Activated CD4-positive, alpha-beta T cell treated with anti-CD3 and anti-CD28 coated beads, Interleukin-2, amount 10 ng/mL, durations not matched to agents 7 days and 5 days (primary cell): ENCODE results near the gene CYTIP. TPM values are rescaled to one million over a fixed set of nuclear protein-coding genes. Genes with fewer than 3 reads are reported as not detected.

Experiments used
- CTCF ChIA-PET: fragments of 350-600 bp; sonication (Branson Sonifier 250); formaldehyde crosslinking; loops from one replicate; lab custom pipeline; 2021; ENCODE audit warnings: antibody characterized with exemption; lab: Charles Lee
- POLR2A ChIA-PET: fragments of 350-600 bp; sonication (Branson Sonifier 250); formaldehyde crosslinking; loops from one replicate; lab custom pipeline; 2021; ENCODE audit warnings: antibody characterized with exemption; lab: Charles Lee
- DNase-seq: peaks from one replicate; pipeline ENCODE4 v3.0.0-alpha.2; 2020
- H3K27ac Mint-ChIP-seq: one replicate; pipeline ENCODE4 v1.8.0; 2021; ENCODE audit warnings: mild to moderate bottlenecking, moderate library complexity, mixed read lengths
- H3K27me3 Mint-ChIP-seq: one replicate; pipeline ENCODE4 v1.8.0; 2021; ENCODE audit warnings: mixed read lengths
- H3K36me3 Mint-ChIP-seq: one replicate; pipeline ENCODE4 v1.8.0; 2021; ENCODE audit warnings: low read depth, mixed read lengths
- H3K4me1 Mint-ChIP-seq: one replicate; pipeline ENCODE4 v1.8.0; 2021; ENCODE audit warnings: mixed read lengths
- H3K4me3 Mint-ChIP-seq: one replicate; pipeline ENCODE4 v1.8.0; 2021; ENCODE audit warnings: mild to moderate bottlenecking, moderate library complexity, mixed read lengths
- H3K9me3 Mint-ChIP-seq: one replicate; pipeline ENCODE4 v1.8.0; 2021; ENCODE audit warnings: mixed read lengths
- total RNA-seq, 2 experiments: library from RNA; stranded (reverse); gene quantifications; one replicate each; pipeline ENCODE4 v1.2.3, GENCODE V29; 2021

Gene CYTIP
- total RNA-seq, 2 experiments from 2014 or later = 234 to 279 TPM

- Mint-ChIP-seq H3K9me3 (peaks cover 11% of the 10 kb centered on the region), H3K36me3 (peaks cover 36% of the 10 kb centered on the region), H3K27ac (peak overlapping the region; percentile 90), H3K27me3 (no peaks in the 10 kb centered on the region), H3K4me1 (peaks cover 90% of the 10 kb centered on the region), H3K4me3 (peak overlapping the region; percentile 13)
- DNase-seq = no peak
- CTCF ChIA-PET = interaction anchor here (0.6 to 1.6 kb wide), 9 partner anchors 9 to 248 kb away, joined by 3 to 9 read pairs (median 3); no protein-coding TSS in a partner anchor
- POLR2A ChIA-PET = interaction anchor here (0.7 to 1.9 kb wide), 8 partner anchors 10 to 152 kb away, joined by 3 to 20 read pairs (median 4); partner anchors contain the start of gene CYTIP
These were observed 33.2 kb upstream of the CYTIP start for GRCh38 chr2:157476953-157477709.

DNA sequence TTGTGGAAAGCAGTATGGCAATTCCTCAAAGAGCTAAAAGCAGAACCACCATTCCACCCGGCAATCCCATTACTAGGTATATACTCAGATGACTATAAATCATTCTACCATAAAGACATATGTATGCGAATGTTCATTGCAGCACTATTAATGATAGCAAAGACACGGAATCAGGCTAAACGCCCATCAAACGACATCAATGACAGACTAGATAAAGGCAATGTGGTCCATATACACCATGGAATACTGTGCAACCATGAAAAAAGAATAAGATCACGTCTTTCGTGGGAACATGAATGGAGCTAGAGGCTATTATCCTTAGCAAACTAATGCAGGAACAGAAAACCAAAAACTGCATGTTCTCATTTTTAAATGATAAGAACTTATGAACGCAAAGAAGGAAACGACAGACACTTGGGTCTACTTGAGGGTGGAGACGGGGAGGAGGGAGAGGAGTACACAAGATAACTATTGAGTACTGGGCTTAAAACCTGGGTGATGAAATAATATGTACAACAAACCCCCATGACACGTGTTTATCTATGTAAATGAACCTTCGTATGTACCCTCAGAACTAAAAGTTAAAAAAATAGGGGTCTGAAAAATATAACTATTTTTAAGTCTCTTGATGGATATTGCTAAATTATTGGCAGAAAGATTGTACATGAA lies 32.0 kb upstream of the CYTIP start:
- Mint-ChIP-seq H3K4me1 (peaks cover 88% of the 10 kb centered on the region), H3K27me3 (no peaks in the 10 kb centered on the region), H3K9me3 (peaks cover 11% of the 10 kb centered on the region), H3K36me3 (peaks cover 30% of the 10 kb centered on the region), H3K27ac (peak overlapping the region; percentile 90), H3K4me3 (no peak overlapping the region)
- ChIA-PET POLR2A (no interaction called here), CTCF (interaction anchor here (1.5 to 1.6 kb wide), 2 partner anchors 20 to 28 kb away, joined by 3 to 4 read pairs; no protein-coding TSS in a partner anchor)
- DNase-seq = no peak

- H3K9me3 Mint-ChIP-seq = peaks cover 8% of the 10 kb centered on the region
- POLR2A ChIA-PET = interaction anchor here (1.2 kb wide), 1 partner anchor 33 kb away, joined by 4 read pairs; no protein-coding TSS in a partner anchor
- no peak for DNase-seq
These were observed 29.7 kb upstream of the CYTIP start for GRCh38 chr2:157473581-157473980.

DNA sequence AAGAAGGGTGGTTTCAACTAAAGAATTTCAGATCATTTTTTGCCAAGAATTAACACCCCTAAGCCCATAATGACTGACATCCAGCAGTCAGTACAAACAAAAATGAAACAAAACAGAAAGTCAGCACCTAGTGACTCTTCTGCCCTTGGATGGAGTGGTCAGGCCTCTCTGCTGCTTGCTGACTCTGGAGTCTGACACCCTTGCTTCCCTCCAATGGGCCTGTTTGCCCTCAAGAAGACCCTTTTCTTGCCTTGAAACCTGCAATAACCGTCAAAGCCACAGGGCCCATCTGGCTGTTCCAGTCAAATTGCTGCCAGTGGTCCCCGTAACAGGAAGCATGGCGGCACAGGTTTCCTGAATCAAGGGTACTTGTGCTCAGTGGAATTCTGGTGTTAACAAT lies 27.2 kb upstream of the CYTIP start:
- peak overlapping the region; percentile 17 for H3K4me3 Mint-ChIP-seq
- peak overlapping the region; percentile 98 for H3K27ac Mint-ChIP-seq
- H3K36me3 Mint-ChIP-seq = peaks cover 35% of the 10 kb centered on the region
- ChIA-PET POLR2A (no interaction called here), CTCF (interaction anchor here (1.6 to 2.8 kb wide), 2 partner anchors 9 to 15 kb away, joined by 8 to 10 read pairs; no protein-coding TSS in a partner anchor)
- H3K27me3 Mint-ChIP-seq = no peaks in the 10 kb centered on the region
- H3K4me1 Mint-ChIP-seq = peaks cover 90% of the 10 kb centered on the region
- peaks cover 14% of the 10 kb centered on the region for H3K9me3 Mint-ChIP-seq
- peak; percentile 32 for DNase-seq

More at GRCh38 chr2:157473581-157473980, 29.7 kb upstream of the CYTIP start:
- CTCF ChIA-PET = interaction anchor here (0.9 to 1.3 kb wide), 7 partner anchors 9 to 146 kb away, joined by 3 to 4 read pairs (median 3); no protein-coding TSS in a partner anchor
- H3K4me3 Mint-ChIP-seq = no peak overlapping the region
- H3K36me3 Mint-ChIP-seq = peaks cover 20% of the 10 kb centered on the region
- H3K4me1 Mint-ChIP-seq = peaks cover 88% of the 10 kb centered on the region
- no peaks in the 10 kb centered on the region for H3K27me3 Mint-ChIP-seq
- H3K27ac Mint-ChIP-seq = peak overlapping the region; percentile 21

DNA sequence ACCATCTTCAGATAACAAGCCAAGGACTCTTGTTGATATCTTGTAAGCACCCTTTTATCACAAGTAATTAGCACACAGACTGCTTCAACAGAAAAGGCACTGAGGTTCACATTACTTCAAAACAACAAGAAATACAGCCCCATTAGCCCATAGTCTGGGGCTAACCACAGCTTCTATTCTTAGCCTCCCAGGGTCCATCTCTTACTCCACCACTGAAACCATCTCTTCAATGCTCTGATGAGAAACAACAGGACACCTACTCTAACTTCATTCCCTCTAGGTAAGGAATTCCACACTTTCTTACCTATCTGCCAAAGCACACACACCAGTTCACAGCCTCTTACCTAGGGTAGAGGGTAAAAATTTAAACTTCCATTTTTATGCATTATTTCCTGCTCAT lies 26.4 kb upstream of the CYTIP start:
- DNase-seq = no peak
- POLR2A ChIA-PET = interaction anchor here (1.2 to 2.6 kb wide), 2 partner anchors 27 to 31 kb away, joined by 6 to 13 read pairs; partner anchors contain the start of gene CYTIP
- H3K4me1 Mint-ChIP-seq = peaks cover 90% of the 10 kb centered on the region
- CTCF ChIA-PET = interaction anchor here (1.1 to 2.8 kb wide), 4 partner anchors 9 to 142 kb away, joined by 3 to 10 read pairs (median 6); no protein-coding TSS in a partner anchor
- peaks cover 9% of the 10 kb centered on the region for H3K9me3 Mint-ChIP-seq
- H3K27ac Mint-ChIP-seq = peak overlapping the region; percentile 98
- H3K36me3 Mint-ChIP-seq = peaks cover 36% of the 10 kb centered on the region
- H3K4me3 Mint-ChIP-seq = peak overlapping the region; percentile 76
- no peaks in the 10 kb centered on the region for H3K27me3 Mint-ChIP-seq

GRCh38 chr2:157469726-157470125 lies 25.8 kb upstream of the CYTIP start:
- Mint-ChIP-seq H3K36me3 (peaks cover 36% of the 10 kb centered on the region), H3K4me3 (peak overlapping the region; percentile 76), H3K9me3 (peaks cover 9% of the 10 kb centered on the region), H3K4me1 (peaks cover 94% of the 10 kb centered on the region), H3K27me3 (no peaks in the 10 kb centered on the region), H3K27ac (peak overlapping the region; percentile 98)
- ChIA-PET CTCF (interaction anchor here (1.1 to 2.8 kb wide), 4 partner anchors 9 to 142 kb away, joined by 3 to 10 read pairs (median 6); no protein-coding TSS in a partner anchor), POLR2A (interaction anchor here (1.2 to 2.6 kb wide), 4 partner anchors 26 to 35 kb away, joined by 3 to 13 read pairs (median 4); partner anchors contain the start of gene CYTIP)
- no peak for DNase-seq

- peaks cover 9% of the 10 kb centered on the region for H3K9me3 Mint-ChIP-seq
- peak overlapping the region; percentile 76 for H3K4me3 Mint-ChIP-seq
- peaks cover 94% of the 10 kb centered on the region for H3K4me1 Mint-ChIP-seq
- H3K36me3 Mint-ChIP-seq = peaks cover 36% of the 10 kb centered on the region
- H3K27me3 Mint-ChIP-seq = no peaks in the 10 kb centered on the region
- ChIA-PET POLR2A (interaction anchor here (1.1 to 2.6 kb wide), 5 partner anchors 25 to 35 kb away, joined by 3 to 13 read pairs (median 6); partner anchors contain the start of gene CYTIP), CTCF (interaction anchor here (0.6 to 2.8 kb wide), 5 partner anchors 8 to 141 kb away, joined by 3 to 8 read pairs (median 4); no protein-coding TSS in a partner anchor)
- peak; percentile 52 for DNase-seq
- peak overlapping the region; percentile 98 for H3K27ac Mint-ChIP-seq
These were observed 25.2 kb upstream of the CYTIP start for GRCh38 chr2:157468931-157469708.

DNA sequence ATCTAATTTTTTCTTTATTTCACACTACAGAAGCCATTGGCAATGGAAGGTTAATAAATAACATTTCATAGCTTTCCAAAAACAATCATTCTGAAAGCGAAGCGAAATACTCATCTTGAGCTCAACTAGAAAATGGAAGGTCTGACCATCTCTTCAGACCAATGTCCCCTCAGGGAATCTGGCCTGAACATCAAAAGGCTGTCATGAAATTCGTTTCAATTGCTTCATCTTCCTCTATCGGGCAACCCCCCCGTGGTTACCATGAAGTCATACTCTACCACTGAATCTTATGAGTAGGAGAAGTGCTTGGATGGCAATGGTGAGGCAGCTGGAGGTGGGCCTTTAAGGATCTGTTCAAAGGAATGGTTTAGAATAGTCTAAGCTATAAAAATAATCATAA lies 22.9 kb upstream of the CYTIP start:
- no peak for DNase-seq
- Mint-ChIP-seq H3K4me3 (no peak overlapping the region), H3K9me3 (peaks cover 9% of the 10 kb centered on the region), H3K27me3 (no peaks in the 10 kb centered on the region), H3K36me3 (peaks cover 27% of the 10 kb centered on the region), H3K4me1 (peaks cover 96% of the 10 kb centered on the region), H3K27ac (peak overlapping the region; percentile 98)
- POLR2A ChIA-PET = interaction anchor here (1.0 kb wide), 1 partner anchor 10 kb away, joined by 3 read pairs; no protein-coding TSS in a partner anchor
- CTCF ChIA-PET = interaction anchor here (0.7 to 4.6 kb wide), 16 partner anchors 9 to 139 kb away, joined by 3 to 19 read pairs (median 5); partner anchors contain the start of gene CYTIP

GRCh38 chr2:157465554-157465953 lies 21.7 kb upstream of the CYTIP start:
- no peaks in the 10 kb centered on the region for H3K27me3 Mint-ChIP-seq
- peak overlapping the region; percentile 86 for H3K27ac Mint-ChIP-seq
- ChIA-PET POLR2A (interaction anchor here (0.9 kb wide), 1 partner anchor 12 kb away, joined by 4 read pairs; no protein-coding TSS in a partner anchor), CTCF (interaction anchor here (0.5 to 4.6 kb wide), 7 partner anchors 8 to 138 kb away, joined by 3 to 19 read pairs (median 6); no protein-coding TSS in a partner anchor)
- no peak for DNase-seq
- H3K4me3 Mint-ChIP-seq = no peak overlapping the region
- H3K9me3 Mint-ChIP-seq = peaks cover 9% of the 10 kb centered on the region
- H3K36me3 Mint-ChIP-seq = peaks cover 27% of the 10 kb centered on the region
- H3K4me1 Mint-ChIP-seq = peaks cover 98% of the 10 kb centered on the region

GRCh38 chr2:157463002-157463401 lies 19.1 kb upstream of the CYTIP start:
- H3K27ac Mint-ChIP-seq = peak overlapping the region; percentile 86
- ChIA-PET CTCF (interaction anchor here (0.8 to 1.6 kb wide), 2 partner anchors 9 to 24 kb away, joined by 5 read pairs; no protein-coding TSS in a partner anchor), POLR2A (no interaction called here)
- no peak for DNase-seq
- H3K36me3 Mint-ChIP-seq = peaks cover 25% of the 10 kb centered on the region
- peaks cover 96% of the 10 kb centered on the region for H3K4me1 Mint-ChIP-seq
- H3K9me3 Mint-ChIP-seq = peaks cover 9% of the 10 kb centered on the region
- H3K27me3 Mint-ChIP-seq = no peaks in the 10 kb centered on the region
- H3K4me3 Mint-ChIP-seq = no peak overlapping the region

DNA sequence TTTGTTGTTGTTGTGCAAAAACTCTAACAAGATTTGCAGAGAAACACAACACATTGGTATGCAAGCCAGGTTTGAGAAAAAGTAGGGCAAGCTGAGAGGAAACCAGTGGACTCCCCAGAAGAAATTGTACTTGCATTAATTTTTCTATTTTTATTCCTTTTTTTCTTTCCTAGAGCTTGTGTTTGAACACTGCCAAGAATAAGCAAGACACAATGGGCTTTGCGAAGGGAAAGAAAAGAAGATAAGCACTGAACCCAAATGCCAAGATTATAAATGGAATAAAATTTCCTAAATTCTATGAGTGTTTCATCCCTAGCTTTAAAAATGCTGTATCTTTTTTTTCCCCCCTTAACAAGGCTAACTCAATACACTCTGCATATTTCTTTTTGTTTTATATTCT lies 17.0 kb upstream of the CYTIP start:
- H3K36me3 Mint-ChIP-seq = peaks cover 14% of the 10 kb centered on the region

More for the DNA sequence above, 17.0 kb upstream of the CYTIP start:
- H3K9me3 Mint-ChIP-seq = peaks cover 5% of the 10 kb centered on the region
- ChIA-PET CTCF (interaction anchor here (0.7 to 6.7 kb wide), 7 partner anchors 9 to 134 kb away, joined by 3 to 37 read pairs (median 3); no protein-coding TSS in a partner anchor), POLR2A (interaction anchor here (0.6 to 1.7 kb wide), 2 partner anchors 17 to 23 kb away, joined by 4 to 6 read pairs; partner anchors contain the start of gene CYTIP)
- H3K4me3 Mint-ChIP-seq = no peak overlapping the region
- DNase-seq = no peak
- H3K27me3 Mint-ChIP-seq = no peaks in the 10 kb centered on the region
- peaks cover 94% of the 10 kb centered on the region for H3K4me1 Mint-ChIP-seq
- peak overlapping the region; percentile 65 for H3K27ac Mint-ChIP-seq
